Stimulated activated CD4-positive, alpha-beta T cell treated with anti-CD3 and anti-CD28 coated beads, Interleukin-12 subunit alpha, Interleukin-12 subunit beta, amount 100 ng/mL, for 4 hours (primary cell): Measurements from ENCODE around the gene ZNF789.
"Not testable (repeated sequence)": the region's sequence is repeated elsewhere in the genome, so short reads cannot be mapped to it uniquely, and the experiment has no call there.

Experiments
- DNase-seq: peaks from one replicate; pipeline ENCODE4 v3.0.0-alpha.2; 2020

The ZNF789 gene

DNA sequence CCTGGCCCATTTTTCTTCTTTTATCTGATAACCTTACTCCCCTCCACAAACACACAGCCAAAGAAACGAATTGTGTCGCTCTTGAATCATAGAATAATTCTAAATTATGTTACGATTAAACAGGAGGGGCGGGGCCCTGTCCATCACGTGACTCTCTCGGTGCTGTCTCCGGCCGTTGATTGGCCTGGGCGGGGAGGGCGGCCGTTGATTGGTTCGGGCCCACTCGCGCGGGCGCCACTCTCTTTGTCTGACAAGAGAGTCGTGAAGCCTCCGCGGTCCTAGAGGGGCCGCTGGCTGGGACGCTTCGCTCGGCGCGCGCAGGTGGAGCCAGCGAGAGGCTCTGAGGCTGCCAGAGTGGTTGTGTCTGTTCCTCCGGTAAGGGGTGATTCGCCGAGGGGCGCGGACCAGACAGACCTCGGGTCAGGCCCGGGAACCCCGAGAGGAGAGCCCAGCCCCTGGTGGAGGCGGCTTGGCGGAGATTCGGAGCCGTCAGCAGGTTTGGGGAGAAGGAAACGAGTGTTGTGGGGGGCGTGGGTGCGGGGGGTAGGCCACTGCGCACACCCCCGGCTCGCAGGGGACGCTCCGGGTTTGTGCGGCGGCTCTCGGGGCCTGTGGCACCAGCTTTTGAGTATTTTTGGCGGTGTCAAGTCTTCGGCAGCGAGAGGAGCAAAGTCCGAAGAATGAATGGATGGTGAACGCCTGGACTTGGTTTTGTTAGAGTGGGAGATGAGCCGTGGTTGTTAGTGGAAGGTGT, at the start of gene ZNF789:
Gene ZNF789 (plus strand): TSS at position 330 of the 754 bp plus-strand sequence. CDS start 3,567 bp downstream, outside the sequence.
- peak; percentile 98 for DNase-seq

DNA sequence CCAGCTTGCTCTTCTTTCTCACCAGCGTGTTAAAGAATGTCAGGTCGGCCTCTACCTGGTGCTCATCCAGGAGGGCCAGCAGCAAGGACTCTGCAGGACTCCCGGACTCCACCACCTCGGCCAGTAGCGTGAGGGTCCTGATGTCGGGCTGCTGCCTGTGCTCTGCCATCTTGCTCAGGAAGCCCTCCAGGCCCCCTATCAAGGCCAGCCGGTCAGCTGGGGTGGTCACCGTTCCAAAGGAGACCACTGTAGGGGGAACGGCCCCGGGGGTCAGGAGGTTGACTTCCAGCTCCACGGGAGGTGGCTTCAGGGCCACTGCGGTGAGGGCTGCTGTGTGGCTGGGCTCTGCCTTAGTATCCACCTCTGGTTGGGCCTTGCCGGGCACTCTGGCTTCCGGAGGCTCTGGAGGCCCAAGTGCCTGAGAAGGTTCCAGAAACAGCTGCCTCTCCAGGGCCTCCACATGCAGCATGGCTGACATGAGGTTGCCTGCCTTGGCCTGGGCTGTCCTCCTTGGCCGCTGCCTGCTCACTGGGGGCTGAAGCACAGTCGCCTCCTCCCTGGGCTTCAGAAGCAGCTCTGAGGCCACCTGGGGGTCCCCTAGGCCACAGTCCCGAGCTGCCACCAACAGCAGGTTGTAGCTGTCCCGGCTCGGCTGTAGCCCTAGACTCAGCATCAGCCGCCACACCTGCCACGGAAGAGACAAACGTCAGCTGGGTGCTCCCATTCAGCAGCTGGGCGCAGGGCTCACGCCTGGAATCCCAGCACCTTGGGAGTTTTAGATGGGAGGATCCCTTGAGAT, 47.6 kb upstream of the ZNF789 start:
- DNase-seq: no peak

- no peak for DNase-seq
These were observed 43.6 kb upstream of the ZNF789 start for GRCh38 chr7:99428972-99429566.

GRCh38 chr7:99429756-99430155, 42.9 kb upstream of the ZNF789 start:
- no peak for DNase-seq

GRCh38 chr7:99431756-99432540, 40.7 kb upstream of the ZNF789 start:
- DNase-seq: not testable (repeated sequence)

GRCh38 chr7:99433158-99433557, 39.5 kb upstream of the ZNF789 start:
- no peak for DNase-seq

GRCh38 chr7:99437946-99438572, 34.6 kb upstream of the ZNF789 start:
- no peak for DNase-seq

DNA sequence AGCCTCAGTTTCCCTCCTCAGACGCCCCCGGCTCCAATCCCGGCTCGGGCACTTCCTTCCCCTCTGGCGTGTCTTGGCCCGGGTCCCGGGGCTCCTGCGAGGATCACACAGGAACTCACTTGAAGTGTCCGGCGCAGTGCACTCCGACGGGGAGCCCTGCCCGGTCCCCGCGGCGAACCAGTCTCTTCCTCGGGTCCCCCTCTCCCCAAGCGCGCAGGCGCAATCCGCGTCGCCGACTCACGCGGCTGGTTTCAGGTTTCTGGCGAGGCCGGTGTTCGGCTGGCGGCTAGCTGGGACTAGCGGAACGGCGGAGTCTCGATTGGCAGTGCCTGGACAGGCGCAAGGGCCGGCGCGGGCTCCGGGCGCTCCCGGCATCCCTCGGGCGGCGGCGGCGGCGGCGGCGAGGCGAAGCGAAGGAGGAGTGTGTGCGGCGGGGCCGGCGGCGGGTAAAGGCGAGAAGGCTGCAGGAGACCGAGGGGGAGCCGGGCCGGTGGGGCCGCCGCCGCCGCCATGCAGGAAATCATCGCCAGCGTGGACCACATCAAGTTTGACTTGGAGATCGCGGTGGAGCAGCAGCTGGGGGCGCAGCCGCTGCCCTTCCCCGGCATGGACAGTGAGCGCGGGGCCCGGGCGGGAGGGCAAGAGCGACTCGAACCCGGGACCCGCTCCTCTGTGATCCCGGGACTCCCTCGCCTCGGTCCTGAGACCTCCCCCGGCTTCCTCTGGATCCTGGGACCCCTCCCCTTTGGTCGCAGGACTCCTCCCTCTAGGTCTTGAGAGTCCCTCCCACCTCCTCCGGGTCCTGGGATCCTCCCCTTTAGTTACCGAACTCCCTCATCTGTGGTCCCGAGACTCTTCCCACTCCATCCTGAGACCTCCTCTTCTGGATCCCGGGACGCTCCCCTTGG, 33.9 kb upstream of the ZNF789 start, which contains the start of the genes CPSF4 and PTCD1:
Gene CPSF4 (plus strand): TSS at position 371 of the 908 bp plus-strand sequence. CDS start 140 bp downstream, at position 511.
Gene PTCD1 (minus strand): TSS at position 226 of the 908 bp plus-strand sequence. CDS start 3,556 bp downstream, outside the sequence.
- peak; percentile 91 for DNase-seq

GRCh38 chr7:99440195-99440594, 32.5 kb upstream of the ZNF789 start:
- no peak for DNase-seq

DNA sequence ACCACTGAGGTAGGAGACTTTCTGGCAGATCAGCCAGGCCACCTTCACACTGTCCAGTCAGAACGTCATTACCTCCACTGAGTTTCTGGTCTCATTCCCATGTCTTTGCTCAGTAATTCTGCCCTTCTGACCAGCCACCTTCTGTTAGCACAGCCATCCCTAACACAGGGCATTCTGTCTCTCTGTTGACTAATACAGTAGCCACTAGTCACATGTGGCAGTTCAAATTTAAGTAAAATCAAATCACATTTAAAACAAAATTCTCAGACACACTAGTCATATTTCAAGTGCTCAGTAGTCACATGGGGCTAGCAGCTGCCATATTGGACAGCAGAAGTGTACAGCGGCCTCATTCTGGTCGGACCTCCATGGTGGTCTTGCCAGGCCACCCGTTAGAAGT, 26.6 kb upstream of the ZNF789 start:
- DNase-seq: no peak

DNA sequence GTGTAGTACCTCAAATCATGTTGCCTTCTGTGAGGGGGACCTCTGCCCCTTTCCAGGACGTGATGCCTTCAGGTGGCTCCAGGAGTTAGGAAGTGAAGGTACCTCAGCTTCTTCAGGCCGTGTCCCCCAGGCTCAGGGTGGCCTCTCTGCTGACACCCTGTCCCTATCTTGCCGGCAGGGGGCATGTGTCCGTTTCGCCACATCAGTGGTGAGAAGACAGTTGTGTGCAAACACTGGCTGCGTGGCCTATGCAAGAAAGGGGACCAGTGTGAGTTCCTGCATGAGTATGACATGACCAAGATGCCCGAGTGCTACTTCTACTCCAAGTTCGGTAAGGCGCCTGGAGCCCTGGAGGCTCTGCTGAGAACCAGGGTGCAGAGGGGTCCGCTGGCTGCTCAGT, 24.7 kb upstream of the ZNF789 start:
- DNase-seq: no peak

GRCh38 chr7:99448855-99449254, 23.8 kb upstream of the ZNF789 start:
- DNase-seq: no peak

- no peak for DNase-seq
These were observed 23.4 kb upstream of the ZNF789 start for GRCh38 chr7:99449326-99449725.

DNA sequence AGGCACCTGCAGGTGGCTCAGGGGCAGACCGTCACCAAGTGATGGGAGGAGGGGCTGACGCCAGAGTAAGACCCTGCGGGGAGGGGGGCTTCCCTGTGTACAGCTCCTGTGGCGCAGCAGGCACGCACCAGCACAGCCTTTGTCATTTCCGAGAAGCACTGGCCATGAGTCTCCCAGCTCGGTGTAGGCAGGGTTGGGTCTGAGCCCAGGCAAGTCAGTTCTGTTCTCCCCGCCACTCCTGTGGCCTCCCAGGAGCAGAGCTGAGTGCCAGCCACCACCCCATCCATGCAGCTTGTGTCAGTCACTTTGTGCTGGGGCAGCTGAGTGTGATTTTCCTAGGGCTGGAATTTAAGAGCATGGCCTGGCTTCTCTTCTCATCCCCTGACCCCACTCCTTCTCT, 20.8 kb upstream of the ZNF789 start:
- no peak for DNase-seq

- DNase-seq: no peak
These were observed 20.1 kb upstream of the ZNF789 start for GRCh38 chr7:99452541-99452940.

DNA sequence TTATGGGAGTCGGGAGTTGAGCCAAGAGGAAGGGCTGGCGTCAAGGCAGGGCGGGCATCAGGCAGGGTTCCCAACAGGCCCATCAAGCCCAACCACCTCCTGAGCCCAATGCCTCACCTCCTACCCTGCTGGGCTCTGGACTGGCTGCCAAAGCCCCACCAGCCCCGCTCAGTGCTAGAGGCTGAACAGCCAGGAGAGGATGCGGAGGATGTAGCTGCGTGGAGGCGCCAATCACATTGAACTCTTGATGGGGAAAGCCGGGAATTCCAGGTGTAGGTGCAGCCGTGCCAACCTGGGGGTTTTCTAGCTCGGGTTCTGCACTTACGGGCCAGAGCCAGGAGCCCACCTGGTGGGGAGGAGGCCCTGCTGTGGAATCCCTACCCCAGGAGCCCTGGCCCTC, 19.6 kb upstream of the ZNF789 start:
- no peak for DNase-seq

DNA sequence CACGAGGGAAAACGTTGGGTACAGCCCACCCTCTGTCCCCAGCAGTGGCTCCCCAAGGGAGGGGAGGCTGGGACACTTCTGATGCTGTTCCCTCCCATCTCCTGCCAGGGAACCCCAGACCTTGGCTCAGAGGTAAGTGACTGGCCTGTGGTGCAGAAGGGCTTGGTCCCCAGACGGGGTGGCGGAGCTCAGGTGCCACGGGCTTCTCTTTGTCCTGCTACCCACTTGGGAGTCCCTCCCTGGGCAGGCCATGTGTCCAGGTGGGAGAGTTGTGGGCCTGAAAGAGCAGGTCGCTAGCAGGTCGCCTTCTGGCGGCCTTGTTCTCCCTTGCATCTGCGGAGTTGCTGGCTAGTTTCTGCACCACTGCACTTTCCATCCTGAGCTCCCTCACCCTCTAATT, 16.8 kb upstream of the ZNF789 start:
- DNase-seq: no peak

DNA sequence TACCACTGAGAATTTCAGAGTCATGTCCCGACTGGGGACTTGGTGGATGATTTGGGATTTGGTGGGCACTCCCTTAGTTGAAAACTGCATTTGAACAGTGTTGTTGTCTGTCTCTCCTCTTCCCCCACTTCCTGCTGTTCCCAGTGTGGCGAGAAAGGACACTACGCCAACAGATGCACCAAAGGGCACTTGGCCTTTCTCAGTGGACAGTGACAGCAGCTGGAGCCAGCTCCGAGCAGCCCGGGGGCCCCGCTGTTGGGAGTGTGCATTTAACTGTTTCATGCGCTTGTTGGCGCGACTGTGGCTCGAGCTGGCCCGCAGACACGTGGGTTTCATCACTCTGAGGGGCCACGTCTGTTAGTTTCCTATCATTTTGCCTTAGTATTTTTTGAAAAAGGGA, 16.4 kb upstream of the ZNF789 start:
- no peak for DNase-seq

- no peak for DNase-seq
These were observed 15.5 kb upstream of the ZNF789 start for GRCh38 chr7:99457050-99457649.

DNA sequence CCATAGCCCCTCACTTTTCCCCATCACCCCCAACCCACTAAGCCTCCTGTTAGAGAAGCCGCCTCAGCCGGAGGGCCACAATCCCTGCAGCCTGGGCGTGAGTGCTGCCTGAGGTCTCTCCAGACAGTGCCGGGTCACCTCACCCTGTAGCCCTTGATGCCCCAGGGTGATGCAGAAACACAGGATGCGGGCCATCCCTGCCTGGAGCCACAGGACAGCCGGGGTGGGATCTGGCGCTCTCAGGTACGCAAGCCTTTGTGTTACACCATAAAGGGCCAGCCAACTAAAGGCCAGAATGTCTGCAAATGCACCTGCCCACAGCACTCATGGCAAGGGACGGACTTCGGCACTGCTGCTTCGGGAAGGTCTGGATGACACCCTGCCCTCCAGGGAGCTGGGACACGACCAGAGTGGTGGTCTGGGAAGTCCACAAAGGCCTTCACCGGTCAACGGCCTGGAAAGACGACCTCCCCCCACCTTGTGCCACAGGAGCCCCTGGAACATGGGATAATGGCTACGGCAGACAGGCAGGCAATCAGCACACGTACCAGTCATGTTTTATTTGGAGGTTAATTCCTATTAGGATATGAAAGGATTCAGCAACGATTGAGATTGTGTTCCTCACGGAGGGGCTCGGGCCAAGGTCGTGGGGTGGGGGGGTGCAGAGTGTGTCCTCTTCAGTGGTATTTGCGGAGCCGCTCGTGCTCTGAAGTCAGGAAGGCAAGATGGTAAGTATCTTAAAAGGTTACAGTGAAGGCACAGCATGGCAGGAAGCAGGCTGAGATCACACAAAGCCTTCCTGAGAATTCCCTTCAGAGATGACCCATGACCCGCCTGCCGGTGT, 14.8 kb upstream of the ZNF789 start:
- DNase-seq: no peak
